ENCODE measurements around the gene GABARAPL2.

- TF ChIP-seq EZH2phosphoT487 (IDR thresholded peaks at IDR 0.05; ENCODE audit: insufficient read depth, low read depth): no peak
- no peak for TF ChIP-seq EZH2 (IDR thresholded peaks at IDR 0.05; ENCODE audit: insufficient read depth, poor library complexity, severe bottlenecking)
Observed at GRCh38 chr16:75618780-75619179, 52.6 kb downstream of the GABARAPL2 start.
